Psoas muscle (tissue), 8 donors: Measurements from ENCODE around the gene CACNA1F. TPM values are rescaled to one million over a fixed set of nuclear protein-coding genes. Genes with fewer than 3 reads are reported as not detected.

Experiments
- ATAC-seq, 4 donors: fragments of 200-7000 bp; cut with Tn5 transposase; one replicate each; pipeline ENCODE4 v1.9.1; 2020; ENCODE audit warnings: moderate library complexity in 3 of 4, mild to moderate bottlenecking in 2 of 4
- DNase-seq, 2 donors: peaks; one replicate each; pipeline ENCODE4 v3.0.0-alpha.2; 2020
- H3K27ac ChIP-seq: fragments of 200-600 bp; one replicate; pipeline ENCODE4 v1.8.0; 2022
- H3K27me3 ChIP-seq, 3 donors: fragments of 200-600 bp in 1 of 3; one replicate each; pipeline versions ENCODE4 v1.6.1 to v1.8.0; 2013 to 2022; ENCODE audit warnings: low read length in 2 of 3, mild to moderate bottlenecking in 2 of 3, moderate library complexity in 1 of 3; ENCODE audit not compliant: insufficient read depth in 3 of 3
- H3K36me3 ChIP-seq, 2 donors: fragments of 200-600 bp in 1 of 2; one replicate each; pipeline versions ENCODE4 v1.6.1 to v1.8.0; 2013 to 2022; ENCODE audit warnings: low read depth in 1 of 2, mild to moderate bottlenecking in 1 of 2, moderate library complexity in 1 of 2; ENCODE audit not compliant: insufficient read depth in 1 of 2
- H3K4me1 ChIP-seq: fragments of 200-600 bp; one replicate; pipeline ENCODE4 v1.8.0; 2022
- H3K4me3 ChIP-seq: fragments of 200-600 bp; one replicate; pipeline ENCODE4 v1.8.0; 2022; ENCODE audit warnings: mild to moderate bottlenecking
- H3K9me3 ChIP-seq: fragments of 200-600 bp; one replicate; pipeline ENCODE4 v1.8.0; 2022
- WGBS, 3 donors: extraction: QIAGEN DNeasy Blood & Tissue Kit; methylation state at CpG; one replicate each; pipeline versions ENCODE4 v1.1.6 to v1.1.7; 2013; 5-methylcytosine and 5-hydroxymethylcytosine counted together
- intact Hi-C, 2 donors: fragments of 100-400 bp; cut with DNase I; formaldehyde crosslinking; loops; one replicate each; pipeline versions ENCODE4 v1.11.0 to v1.14.2; 2022
- polyA plus RNA-seq, 3 donors: library from polyadenylated mRNA; stranded (reverse); fragments of 200-250 nt; gene quantifications; one replicate each; pipeline ENCODE4 v1.2.3, GENCODE V29; 2013
- total RNA-seq, 4 donors: library from RNA; stranded (reverse); fragmentation: NEBNext Ultra II Directional in 2 of 4; extraction: Animal tissue kit (Norgen Biotek cat#: 25700) in 2 of 4; gene quantifications; one replicate each; pipeline versions ENCODE4 v1.2.1 to v1.2.4, GENCODE V29; 2021 to 2023
- TF ChIP-seq, protein P1 (sequence below): fragments of 200-600 bp; IDR thresholded peaks from one replicate; pipeline ENCODE4 v1.8.0; 2022; ENCODE audit warnings: antibody characterized with exemption
- donor health status: healthy with polysubstance abuse.
- donor health status: DM: no; HTN: no; CAD: no; lungs with moderate emphysema.
- donor health status: Bipolar disorder and iron deficiency.
- donor health status: healthy.
- donor health status: DM: yes; HTN: yes; CAD: no.
- donor health status: DM: no; HTN: no; CAD: no.
- donor health status: DM: no; HTN: no; CAD: no.
- donor health status: DM: yes; HTN: yes; CAD: no.

The CACNA1F gene
- total and polyA plus RNA-seq, 7 donors: 0.01 to 0.12 (median 0.03) TPM; not detected in 3

DNA sequence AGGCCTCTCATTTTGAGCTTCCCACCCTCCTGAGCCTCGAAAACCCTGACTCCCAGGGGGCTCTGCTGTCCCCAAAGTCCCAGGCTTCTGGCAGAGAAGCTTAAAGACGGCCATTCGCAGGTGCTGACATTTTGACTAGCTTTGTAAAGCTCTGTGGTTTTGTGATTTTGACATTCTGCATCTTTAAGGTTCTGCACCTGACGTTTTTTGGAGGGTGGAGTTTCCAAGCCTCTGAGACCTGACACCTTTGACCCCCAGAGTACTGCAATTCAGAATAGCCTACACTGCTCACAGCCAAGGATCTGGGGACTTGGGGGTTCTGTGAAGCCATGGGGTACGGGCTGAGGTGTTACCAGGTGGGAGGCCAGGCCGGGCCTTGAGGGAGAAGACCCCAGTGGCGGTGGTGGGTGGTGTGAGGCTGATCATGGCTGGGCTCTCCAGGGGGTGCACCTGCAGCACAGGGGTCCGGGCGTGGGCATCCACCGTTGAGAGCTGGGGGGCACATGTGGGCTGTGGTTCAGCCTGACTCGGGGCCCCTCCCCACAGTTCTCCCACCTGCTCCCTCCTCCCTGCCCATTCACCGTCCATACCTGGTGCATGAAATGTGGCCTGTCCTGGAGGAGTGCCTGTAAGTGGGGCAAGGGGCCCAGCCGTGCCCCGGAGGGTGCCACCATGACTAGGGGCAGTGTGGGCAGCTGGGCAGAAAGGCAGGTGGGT is 24.1 kb upstream of the CACNA1F start:
- no peak for DNase-seq
- no peak for ATAC-seq
- 75 to 87% (median 79%) methylated on average over 11 to 14 of the region's 14 CpGs for WGBS, 3 donors

DNA sequence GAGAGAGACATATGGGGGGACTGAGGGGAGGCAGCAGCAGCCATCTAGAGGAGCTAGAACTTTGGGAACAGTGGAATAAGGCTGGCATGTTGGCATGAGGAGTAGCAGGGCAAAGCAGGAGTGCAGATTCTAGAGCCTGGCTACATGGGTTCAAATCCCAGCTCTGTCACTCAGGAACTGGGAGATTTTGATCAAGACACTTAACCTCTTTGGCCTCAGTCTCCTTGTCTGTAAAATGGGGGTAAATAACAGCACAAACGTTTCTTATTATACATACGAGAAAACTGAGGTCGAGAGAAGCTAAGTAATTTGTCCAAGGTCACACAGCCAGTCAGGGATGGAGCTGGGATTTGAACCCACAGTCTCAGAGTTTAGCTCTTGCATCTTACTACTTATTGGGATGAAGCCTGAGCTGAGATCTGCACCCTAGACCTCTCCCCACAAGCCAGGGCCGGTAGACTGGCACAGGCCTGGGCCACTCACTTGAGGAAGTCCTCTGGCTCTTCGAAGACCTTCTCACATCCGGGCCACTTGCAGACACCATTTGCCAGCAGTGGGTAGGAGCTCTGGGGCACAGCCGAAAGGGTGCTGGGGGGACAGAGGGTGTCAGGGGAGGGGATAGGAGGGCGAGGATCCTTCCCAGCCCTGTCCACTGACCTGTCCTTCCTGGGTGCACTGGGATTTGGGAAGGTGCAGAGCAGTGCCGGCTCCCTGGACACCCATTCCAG is 23.3 kb upstream of the CACNA1F start:
- intact Hi-C loops: no loop called here
- no peak overlapping the region for H3K27ac ChIP-seq
- no peak overlapping the region for H3K4me3 ChIP-seq

More for the DNA sequence above, 24.1 kb upstream of the CACNA1F start:
- H3K36me3 ChIP-seq: no peaks in the 10 kb centered on the region
- intact Hi-C loops: no loop called here
- H3K27ac ChIP-seq: no peak overlapping the region
- H3K9me3 ChIP-seq: no peaks in the 10 kb centered on the region
- no peaks in the 10 kb centered on the region for H3K4me1 ChIP-seq
- TF ChIP-seq, protein P1, sequence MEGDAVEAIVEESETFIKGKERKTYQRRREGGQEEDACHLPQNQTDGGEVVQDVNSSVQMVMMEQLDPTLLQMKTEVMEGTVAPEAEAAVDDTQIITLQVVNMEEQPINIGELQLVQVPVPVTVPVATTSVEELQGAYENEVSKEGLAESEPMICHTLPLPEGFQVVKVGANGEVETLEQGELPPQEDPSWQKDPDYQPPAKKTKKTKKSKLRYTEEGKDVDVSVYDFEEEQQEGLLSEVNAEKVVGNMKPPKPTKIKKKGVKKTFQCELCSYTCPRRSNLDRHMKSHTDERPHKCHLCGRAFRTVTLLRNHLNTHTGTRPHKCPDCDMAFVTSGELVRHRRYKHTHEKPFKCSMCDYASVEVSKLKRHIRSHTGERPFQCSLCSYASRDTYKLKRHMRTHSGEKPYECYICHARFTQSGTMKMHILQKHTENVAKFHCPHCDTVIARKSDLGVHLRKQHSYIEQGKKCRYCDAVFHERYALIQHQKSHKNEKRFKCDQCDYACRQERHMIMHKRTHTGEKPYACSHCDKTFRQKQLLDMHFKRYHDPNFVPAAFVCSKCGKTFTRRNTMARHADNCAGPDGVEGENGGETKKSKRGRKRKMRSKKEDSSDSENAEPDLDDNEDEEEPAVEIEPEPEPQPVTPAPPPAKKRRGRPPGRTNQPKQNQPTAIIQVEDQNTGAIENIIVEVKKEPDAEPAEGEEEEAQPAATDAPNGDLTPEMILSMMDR: no peak
- peaks cover 0 to 5% (median 0%) of the 10 kb centered on the region in 3 donors for H3K27me3 ChIP-seq
- no peak overlapping the region for H3K4me3 ChIP-seq

GRCh38 chrX:49254639-49255038 is 21.5 kb upstream of the CACNA1F start:
- 84 to 92% (median 90%) methylated on average over 7 of the region's 7 CpGs for WGBS, 3 donors
- peaks cover 0 to 5% (median 0%) of the 10 kb centered on the region in 3 donors for H3K27me3 ChIP-seq
- no peak overlapping the region for H3K4me3 ChIP-seq
- no peaks in the 10 kb centered on the region for H3K4me1 ChIP-seq
- ATAC-seq (no peak), DNase-seq (no peak)
- intact Hi-C loops: no loop called here
- no peak overlapping the region for H3K27ac ChIP-seq
- no peaks in the 10 kb centered on the region for H3K36me3 ChIP-seq
- TF ChIP-seq, protein P1: no peak
- H3K9me3 ChIP-seq: no peaks in the 10 kb centered on the region

More for the DNA sequence above, 23.3 kb upstream of the CACNA1F start:
- DNase-seq: no peak
- WGBS, 3 donors: 64 to 85% (median 82%) methylated on average over 7 to 9 of the region's 9 CpGs
- Histone ChIP-seq H3K4me1 (no peaks in the 10 kb centered on the region), H3K9me3 (no peaks in the 10 kb centered on the region), H3K27me3 (peaks cover 0 to 5% (median 0%) of the 10 kb centered on the region in 3 donors), H3K36me3 (no peaks in the 10 kb centered on the region)
- ATAC-seq: no peak
- TF ChIP-seq, protein P1: no peak

DNA sequence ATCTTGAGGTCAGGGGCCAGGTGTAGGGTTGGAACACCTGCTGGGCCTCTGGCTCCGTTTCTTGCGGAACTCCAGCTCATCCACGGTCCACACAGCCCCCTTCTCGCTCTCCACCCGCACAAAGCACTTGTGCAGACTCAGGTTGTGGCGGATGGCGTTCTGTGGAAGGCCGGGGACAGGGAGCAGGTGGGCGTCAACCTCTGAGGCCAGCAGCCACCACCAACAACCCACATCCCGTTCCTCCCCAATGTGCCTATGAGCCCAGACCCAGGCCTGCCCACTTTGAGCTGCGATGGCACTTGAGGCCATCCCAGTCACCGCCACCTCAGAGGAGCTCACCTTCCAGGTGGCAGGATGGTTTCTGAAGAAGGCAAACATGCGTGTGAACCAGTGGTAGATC is 18.2 kb upstream of the CACNA1F start:
- intact Hi-C loops: no loop called here
- DNase-seq (no peak), ATAC-seq (no peak)
- WGBS, 3 donors: 88 to 93% (median 92%) methylated on average over 10 to 13 of the region's 13 CpGs
- Histone ChIP-seq H3K4me1 (no peaks in the 10 kb centered on the region), H3K4me3 (no peak overlapping the region), H3K27me3 (no peaks in the 10 kb centered on the region), H3K27ac (no peak overlapping the region), H3K36me3 (peaks cover 0 to 11% of the 10 kb centered on the region in 2 donors), H3K9me3 (no peaks in the 10 kb centered on the region)
- TF ChIP-seq, protein P1: no peak
